ENCODE data around the gene GLTP. TPM values are rescaled to one million over a fixed set of nuclear protein-coding genes. Genes with fewer than 3 reads are reported as not detected.

Gene GLTP
- total RNA-seq, 4 donors from 2014 or later, result 18.3 to 34.0 (median 22.4) TPM

- Histone ChIP-seq H3K27me3 (no peaks in the 10 kb centered on the region), H3K9me3 (no peaks in the 10 kb centered on the region), H3K27ac (no peak overlapping the region), H3K36me3 (no peaks in the 10 kb centered on the region), H3K4me3 (no peak overlapping the region), H3K4me1 (no peaks in the 10 kb centered on the region)
- intact Hi-C loops (cut with DNase I; ENCODE audit: low total_unique reads) (loop anchor here (1.0 to 2.0 kb wide), 2 partner anchors 40 to 75 kb away; partner anchors contain the start of gene GLTP), in situ Hi-C loops (cut with MboI; ENCODE audit: low sequenced_read_pairs in 4 of 4) (loop anchor here (5.0 to 10.0 kb wide), 2 partner anchors 70 to 72 kb away; no protein-coding TSS in a partner anchor)
- TF ChIP-seq POLR2A (IDR thresholded peaks at IDR 0.05) (no peak), CTCF (IDR thresholded peaks at IDR 0.05 in 4 of 5, conservative IDR thresholded peaks at IDR 0.05 in 1 of 5) (peak; percentile 74 to 98 (median 92))
- DNase-seq, result peak; percentile 25 to 43
- peak; percentile 72 to 78 for ATAC-seq
These were observed 75.2 kb downstream of the GLTP start for GRCh38 chr12:109804820-109805761.

GRCh38 chr12:109803678-109804077 lies 76.7 kb downstream of the GLTP start:
- H3K36me3 ChIP-seq, result no peaks in the 10 kb centered on the region
- intact Hi-C loops (cut with DNase I; ENCODE audit: low total_unique reads) (loop anchor here (2.0 kb wide), 1 partner anchor 41 kb away; no protein-coding TSS in a partner anchor), in situ Hi-C loops (cut with MboI; ENCODE audit: low sequenced_read_pairs in 4 of 4) (loop anchor here in 2 of 4 donors (5.0 to 10.0 kb wide), 2 partner anchors 71 to 74 kb away; no protein-coding TSS in a partner anchor)
- no peaks in the 10 kb centered on the region for H3K4me1 ChIP-seq
- no peaks in the 10 kb centered on the region for H3K27me3 ChIP-seq
- no peak overlapping the region for H3K27ac ChIP-seq
- DNase-seq (no peak), ATAC-seq (no peak)
- no peak for TF ChIP-seq CTCF (IDR thresholded peaks at IDR 0.05 in 4 of 5, conservative IDR thresholded peaks at IDR 0.05 in 1 of 5)
- no peak for TF ChIP-seq POLR2A (IDR thresholded peaks at IDR 0.05)
- H3K4me3 ChIP-seq, result no peak overlapping the region
- no peaks in the 10 kb centered on the region for H3K9me3 ChIP-seq

- ATAC-seq (no peak), DNase-seq (no peak)
- no peak overlapping the region for H3K27ac ChIP-seq
- in situ Hi-C loops (cut with MboI; ENCODE audit: low sequenced_read_pairs in 4 of 4) (loop anchor here in 2 of 4 donors (5.0 to 10.0 kb wide), 2 partner anchors 72 to 74 kb away; no protein-coding TSS in a partner anchor), intact Hi-C loops (cut with DNase I; ENCODE audit: low total_unique reads) (no loop called here)
- H3K9me3 ChIP-seq, result no peaks in the 10 kb centered on the region
- H3K4me1 ChIP-seq, result no peaks in the 10 kb centered on the region
- no peaks in the 10 kb centered on the region for H3K36me3 ChIP-seq
- TF ChIP-seq CTCF (IDR thresholded peaks at IDR 0.05 in 4 of 5, conservative IDR thresholded peaks at IDR 0.05 in 1 of 5) (no peak), POLR2A (IDR thresholded peaks at IDR 0.05) (no peak)
- no peaks in the 10 kb centered on the region for H3K27me3 ChIP-seq
- H3K4me3 ChIP-seq, result no peak overlapping the region
These were observed 77.5 kb downstream of the GLTP start for GRCh38 chr12:109802828-109803227.

Small RNAs within 50 kb of the gene (microRNA-seq; reads per million reads assigned to microRNA genes)
- gene MIR4497 (ENCODE audit: borderline replicate concordance in 2 of 2), result 0 reads per million in 2 donors

Other genes with a start within 250 kb of the GLTP start
- gene FAM222A, start 166.7 kb downstream of the GLTP start, total RNA-seq, result 10 to 100 TPM in 2 of 4 donors, 1 to 10 TPM in 2; 7.0 to 24.3 (median 13.5) TPM
- not detected for gene TRPV4, start 47.1 kb downstream of the GLTP start, total RNA-seq
- 1 to 10 TPM; 7.3 to 9.4 (median 8.0) TPM for gene TCHP, start 19.7 kb upstream of the GLTP start, total RNA-seq
- gene GIT2, start 115.8 kb upstream of the GLTP start, total RNA-seq, result 10 to 100 TPM; 23.4 to 32.1 (median 23.6) TPM
- gene ANKRD13A, start 118.9 kb upstream of the GLTP start, total RNA-seq, result 10 to 100 TPM; 19.0 to 29.3 (median 20.5) TPM
- gene C12orf76, start 168.0 kb upstream of the GLTP start, total RNA-seq, result 10 to 100 TPM in 1 of 4 donors, 1 to 10 TPM in 3; 3.0 to 22.8 (median 8.0) TPM
- gene IFT81, start 243.8 kb upstream of the GLTP start, total RNA-seq, result 1 to 10 TPM; 3.3 to 4.5 (median 3.7) TPM